Fibroblast of the conjunctiva (primary cell): Measurements from ENCODE around the gene ADCY5.

Experiments used
- DNase-seq: peaks from one replicate; pipeline ENCODE4 v3.0.0-alpha.2; 2010; ENCODE audit warnings: low read depth

ADCY5 gene

GRCh38 chr3:123285479-123285878 is 163.4 kb downstream of the ADCY5 start:
- DNase-seq: no peak

GRCh38 chr3:123285066-123285465 is 163.8 kb downstream of the ADCY5 start:
- DNase-seq: no peak

- no peak for DNase-seq
Measured at GRCh38 chr3:123284399-123285010, 164.4 kb downstream of the ADCY5 start.

GRCh38 chr3:123283657-123284398 is 165.1 kb downstream of the ADCY5 start:
- DNase-seq: no peak

GRCh38 chr3:123283074-123283473 is 165.8 kb downstream of the ADCY5 start:
- no peak for DNase-seq

- no peak for DNase-seq
Measured at GRCh38 chr3:123282461-123282860, 166.4 kb downstream of the ADCY5 start.

- DNase-seq: no peak
Measured at GRCh38 chr3:123281929-123282328, 167.0 kb downstream of the ADCY5 start.

GRCh38 chr3:123281406-123281805 is 167.5 kb downstream of the ADCY5 start:
- DNase-seq: no peak

- no peak for DNase-seq
Measured at GRCh38 chr3:123279121-123279520, 169.8 kb downstream of the ADCY5 start.

GRCh38 chr3:123278446-123278845 is 170.4 kb downstream of the ADCY5 start:
- no peak for DNase-seq

GRCh38 chr3:123277106-123277505 is 171.8 kb downstream of the ADCY5 start:
- no peak for DNase-seq

GRCh38 chr3:123276346-123277006 is 172.4 kb downstream of the ADCY5 start:
- DNase-seq: no peak

- DNase-seq: no peak
Measured at GRCh38 chr3:123275691-123276090, 173.2 kb downstream of the ADCY5 start.

GRCh38 chr3:123272547-123272946 is 176.3 kb downstream of the ADCY5 start:
- no peak for DNase-seq

GRCh38 chr3:123271466-123272159 is 177.3 kb downstream of the ADCY5 start:
- no peak for DNase-seq

GRCh38 chr3:123270818-123271217 is 178.1 kb downstream of the ADCY5 start:
- DNase-seq: no peak

- no peak for DNase-seq
Measured at GRCh38 chr3:123267821-123268220, 181.1 kb downstream of the ADCY5 start.

GRCh38 chr3:123263941-123264340 is 184.9 kb downstream of the ADCY5 start:
- no peak for DNase-seq

GRCh38 chr3:123262868-123263267 is 186.0 kb downstream of the ADCY5 start:
- no peak for DNase-seq

- DNase-seq: no peak
Measured at GRCh38 chr3:123262226-123262625, 186.7 kb downstream of the ADCY5 start.

- DNase-seq: no peak
Measured at GRCh38 chr3:123261666-123262065, 187.2 kb downstream of the ADCY5 start.

GRCh38 chr3:123258811-123259420 is 190.0 kb downstream of the ADCY5 start:
- DNase-seq: peak; percentile 51
